ENCODE results near the gene TRIM59. TPM values are rescaled to one million over a fixed set of nuclear protein-coding genes. Genes with fewer than 3 reads are reported as not detected.
A peak's percentile ranks its signal among the peaks of the same experiment; 100 is the strongest.
"Not testable (repeated sequence)": the region's sequence is repeated elsewhere in the genome, so short reads cannot be mapped to it uniquely, and the experiment has no call there.

TRIM59 gene
- total and polyA plus RNA-seq, 10 donors: 3.3 to 21.4 (median 11.9) TPM

GRCh38 chr3:160454995-160455394, 5.4 kb upstream of the TRIM59 start:
- no peak for DNase-seq
- Histone ChIP-seq H3K4me3 (no peak overlapping the region), H3K36me3 (no peaks in the 10 kb centered on the region), H3K4me1 (peaks cover 0 to 6% (median 4%) of the 10 kb centered on the region in 6 donors), H3K27ac (no peak overlapping the region), H3K9me3 (no peaks in the 10 kb centered on the region), H3K27me3 (replicated peaks in 1 of 7) (peaks cover 0 to 3% (median 0%) of the 10 kb centered on the region in 7 donors)
- TF ChIP-seq POLR2A (IDR thresholded peaks at IDR 0.05) (no peak), POLR2AphosphoS5 (IDR thresholded peaks at IDR 0.05) (no peak)
- TF ChIP-seq, protein P1, sequence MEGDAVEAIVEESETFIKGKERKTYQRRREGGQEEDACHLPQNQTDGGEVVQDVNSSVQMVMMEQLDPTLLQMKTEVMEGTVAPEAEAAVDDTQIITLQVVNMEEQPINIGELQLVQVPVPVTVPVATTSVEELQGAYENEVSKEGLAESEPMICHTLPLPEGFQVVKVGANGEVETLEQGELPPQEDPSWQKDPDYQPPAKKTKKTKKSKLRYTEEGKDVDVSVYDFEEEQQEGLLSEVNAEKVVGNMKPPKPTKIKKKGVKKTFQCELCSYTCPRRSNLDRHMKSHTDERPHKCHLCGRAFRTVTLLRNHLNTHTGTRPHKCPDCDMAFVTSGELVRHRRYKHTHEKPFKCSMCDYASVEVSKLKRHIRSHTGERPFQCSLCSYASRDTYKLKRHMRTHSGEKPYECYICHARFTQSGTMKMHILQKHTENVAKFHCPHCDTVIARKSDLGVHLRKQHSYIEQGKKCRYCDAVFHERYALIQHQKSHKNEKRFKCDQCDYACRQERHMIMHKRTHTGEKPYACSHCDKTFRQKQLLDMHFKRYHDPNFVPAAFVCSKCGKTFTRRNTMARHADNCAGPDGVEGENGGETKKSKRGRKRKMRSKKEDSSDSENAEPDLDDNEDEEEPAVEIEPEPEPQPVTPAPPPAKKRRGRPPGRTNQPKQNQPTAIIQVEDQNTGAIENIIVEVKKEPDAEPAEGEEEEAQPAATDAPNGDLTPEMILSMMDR (IDR thresholded peaks at IDR 0.05 in 8 of 11, conservative IDR thresholded peaks at IDR 0.05 in 3 of 11): no peak
- intact Hi-C loops (cut with DNase I; ENCODE audit: low total_unique reads): no loop called here
- 81 to 91% (median 84%) methylated on average over 1 of the region's 1 CpG for WGBS, 5 donors

GRCh38 chr3:160452251-160452650, 2.7 kb upstream of the TRIM59 start:
- H3K27me3 ChIP-seq (replicated peaks in 1 of 7); H3K9me3 ChIP-seq; intact Hi-C loops (cut with DNase I; ENCODE audit: low total_unique reads); H3K36me3 ChIP-seq; H3K27ac ChIP-seq; DNase-seq; H3K4me3 ChIP-seq: not testable (repeated sequence)
- WGBS, 5 donors: 93 to 96% (median 96%) methylated on average over 14 to 19 of the region's 19 CpGs
- peaks cover 0 to 33% (median 25%) of the 10 kb centered on the region in 6 donors for H3K4me1 ChIP-seq

GRCh38 chr3:160451602-160452001, 2.0 kb upstream of the TRIM59 start:
- peaks cover 0 to 2% (median 0%) of the 10 kb centered on the region in 6 donors for H3K36me3 ChIP-seq
- 80 to 91% (median 85%) methylated on average over 4 of the region's 4 CpGs for WGBS, 5 donors
- no peak overlapping the region for H3K4me3 ChIP-seq
- H3K4me1 ChIP-seq: peaks cover 0 to 35% (median 26%) of the 10 kb centered on the region in 6 donors
- no peaks in the 10 kb centered on the region for H3K9me3 ChIP-seq
- intact Hi-C loops (cut with DNase I; ENCODE audit: low total_unique reads): no loop called here
- peaks cover 0 to 7% (median 0%) of the 10 kb centered on the region in 7 donors for H3K27me3 ChIP-seq (replicated peaks in 1 of 7)
- no peak for DNase-seq
- TF ChIP-seq, protein P1 (IDR thresholded peaks at IDR 0.05 in 8 of 11, conservative IDR thresholded peaks at IDR 0.05 in 3 of 11): no peak
- TF ChIP-seq POLR2AphosphoS5 (IDR thresholded peaks at IDR 0.05): no peak
- no peak for TF ChIP-seq POLR2A (IDR thresholded peaks at IDR 0.05)
- H3K27ac ChIP-seq: no peak overlapping the region

DNA sequence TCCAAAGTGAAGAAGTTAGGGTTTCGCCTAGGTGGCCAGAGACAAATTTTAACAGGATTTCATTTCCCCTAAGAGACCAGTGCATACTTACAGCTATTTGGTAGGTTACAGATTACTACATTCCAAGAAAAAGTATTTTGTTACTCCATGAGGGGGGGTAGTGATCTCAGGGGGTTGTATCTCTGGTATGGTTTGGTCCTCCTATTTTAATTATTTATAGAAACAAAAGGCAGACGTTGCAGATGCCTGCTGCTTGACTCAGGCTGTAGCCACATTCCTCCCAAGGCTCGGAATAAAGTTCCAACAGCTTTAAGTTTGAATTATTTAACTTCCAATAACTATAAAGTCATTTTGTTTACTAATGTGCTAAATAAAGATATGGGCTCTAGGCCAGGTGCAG, 1.3 kb upstream of the TRIM59 start:
- no peak overlapping the region for H3K27ac ChIP-seq
- no peak overlapping the region for H3K4me3 ChIP-seq
- DNase-seq: no peak
- H3K27me3 ChIP-seq (replicated peaks in 1 of 7): peaks cover 0 to 7% (median 0%) of the 10 kb centered on the region in 7 donors
- H3K4me1 ChIP-seq: peaks cover 0 to 42% (median 26%) of the 10 kb centered on the region in 6 donors
- H3K9me3 ChIP-seq: no peaks in the 10 kb centered on the region
- H3K36me3 ChIP-seq: peaks cover 0 to 5% (median 0%) of the 10 kb centered on the region in 6 donors
- no peak for TF ChIP-seq POLR2AphosphoS5 (IDR thresholded peaks at IDR 0.05)
- intact Hi-C loops (cut with DNase I; ENCODE audit: low total_unique reads): no loop called here
- WGBS, 5 donors: 85 to 86% (median 86%) methylated on average over 3 of the region's 3 CpGs

DNA sequence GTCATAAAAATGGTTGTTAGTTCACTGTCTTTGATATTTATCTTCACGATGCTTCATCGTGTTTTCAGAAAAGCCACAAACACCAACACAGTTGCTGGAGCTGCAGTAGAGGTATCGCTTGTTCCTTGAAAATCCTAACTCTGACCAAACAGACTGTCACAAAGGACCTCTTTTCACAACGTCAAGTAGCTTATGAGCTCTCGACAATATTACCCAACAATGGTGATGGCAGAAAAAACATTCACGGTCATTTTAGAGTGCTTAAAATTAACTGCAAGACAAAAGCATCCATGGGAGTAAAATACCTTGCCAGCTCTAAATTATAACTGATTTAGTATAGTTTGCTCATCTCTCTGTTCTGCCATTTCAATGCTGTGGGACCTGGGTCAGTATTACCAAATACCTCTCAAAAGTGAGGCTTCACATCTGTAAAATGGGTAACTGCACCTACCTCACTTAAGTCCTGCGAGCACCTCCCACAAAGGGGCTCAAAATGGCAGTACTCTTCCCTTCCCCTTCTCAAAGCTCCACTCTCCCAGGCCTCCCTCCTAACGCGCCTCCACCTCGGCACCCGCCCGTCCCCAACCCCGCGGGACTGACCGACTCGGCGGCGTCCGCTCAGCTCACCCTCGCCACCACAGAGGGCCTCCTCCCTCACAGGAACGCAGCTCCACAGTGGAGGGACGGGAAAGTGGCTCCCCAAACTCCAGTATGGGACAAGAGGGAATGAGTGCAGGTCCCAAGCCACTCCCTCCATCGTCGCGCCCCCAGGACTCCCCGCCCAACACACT, 546 bp downstream of the TRIM59 start:
- H3K36me3 ChIP-seq: peaks cover 0 to 15% (median 0%) of the 10 kb centered on the region in 6 donors
- DNase-seq: peak; percentile 92
- peak overlapping the region; percentile 44 to 91 (median 64) for H3K4me3 ChIP-seq
- peaks cover 0 to 7% (median 0%) of the 10 kb centered on the region in 7 donors for H3K27me3 ChIP-seq (replicated peaks in 1 of 7)
- H3K4me1 ChIP-seq: peaks cover 0 to 42% (median 26%) of the 10 kb centered on the region in 6 donors
- TF ChIP-seq POLR2AphosphoS5 (IDR thresholded peaks at IDR 0.05) (no peak), POLR2A (IDR thresholded peaks at IDR 0.05) (no peak)
- TF ChIP-seq, protein P1 (IDR thresholded peaks at IDR 0.05 in 8 of 11, conservative IDR thresholded peaks at IDR 0.05 in 3 of 11): peak in 1 of 11 experiments; percentile 7
- intact Hi-C loops (cut with DNase I; ENCODE audit: low total_unique reads): no loop called here
- H3K9me3 ChIP-seq: no peaks in the 10 kb centered on the region
- WGBS, 5 donors: 2 to 5% (median 3%) methylated on average over 20 to 26 of the region's 26 CpGs
- peak overlapping the region; percentile 67 to 92 (median 84) for H3K27ac ChIP-seq
